ENCODE results near the gene SCG5. TPM values are rescaled to one million over a fixed set of nuclear protein-coding genes. Genes with fewer than 3 reads are reported as not detected.

SCG5 gene
- total and polyA plus RNA-seq, 2 donors (not counting 1 experiment from before 2014, with no cell fraction given), result 0.18 TPM; not detected in 1

- Histone ChIP-seq H3K36me3 (replicated peaks in 1 of 2; ENCODE audit: control extremely low read depth in 1 of 2, control insufficient read depth in 1 of 2, extremely low read depth in 1 of 2, insufficient read depth in 2 of 2, low read length in 1 of 2) (no peaks in the 10 kb centered on the region), H3K79me2 (ENCODE audit: control insufficient read depth, insufficient read depth, low read length) (no peaks in the 10 kb centered on the region), H3K9me3 (ENCODE audit: control extremely low read depth in 1 of 3, control insufficient read depth in 2 of 3, insufficient read depth in 1 of 3, low read length in 2 of 3) (no peaks in the 10 kb centered on the region), H3K27me3 (replicated peaks in 1 of 4; ENCODE audit: control extremely low read depth in 1 of 4, control insufficient read depth in 3 of 4, insufficient read depth in 4 of 4, low read length in 3 of 4) (no peaks in the 10 kb centered on the region), H4K20me1 (ENCODE audit: control insufficient read depth, insufficient read depth, low read length, poor library complexity, severe bottlenecking) (no peaks in the 10 kb centered on the region), H3K4me2 (replicated peaks; ENCODE audit: low read depth, low read length, poor library complexity, severe bottlenecking) (no peak overlapping the region), H3K4me1 (ENCODE audit: control insufficient read depth in 2 of 2, insufficient read depth in 2 of 2, low read length in 2 of 2) (no peaks in the 10 kb centered on the region), H3K4me3 (ENCODE audit: control extremely low read depth in 1 of 5, extremely low read depth in 1 of 5, insufficient read depth in 1 of 5, low read depth in 2 of 5, low read length in 4 of 5) (no peak overlapping the region), H3K27ac (ENCODE audit: low read length in 2 of 2) (no peak overlapping the region), H3K9ac (ENCODE audit: low read length) (no peak overlapping the region), H2AFZ (ENCODE audit: insufficient read depth, low read depth, low read length, poor library complexity, severe bottlenecking) (no peak overlapping the region)
- DNase-seq, result no peak
- intact Hi-C loops (cut with micrococcal nuclease), result no loop called here
- no peaks in the 10 kb centered on the region for H3K4me1 Mint-ChIP-seq
- ChIA-PET CTCF (no interaction called here), POLR2A (no interaction called here)
- WGBS (ENCODE audit: insufficient coverage), result 100% methylated on average over 1 of the region's 4 CpGs
- H3K4me3 Mint-ChIP-seq, result no peak overlapping the region
- TF ChIP-seq EZH2 (IDR thresholded peaks at IDR 0.05; ENCODE audit: borderline replicate concordance, insufficient read depth, low read depth, low read length, poor library complexity, severe bottlenecking), result no peak
- TF ChIP-seq, protein P1, sequence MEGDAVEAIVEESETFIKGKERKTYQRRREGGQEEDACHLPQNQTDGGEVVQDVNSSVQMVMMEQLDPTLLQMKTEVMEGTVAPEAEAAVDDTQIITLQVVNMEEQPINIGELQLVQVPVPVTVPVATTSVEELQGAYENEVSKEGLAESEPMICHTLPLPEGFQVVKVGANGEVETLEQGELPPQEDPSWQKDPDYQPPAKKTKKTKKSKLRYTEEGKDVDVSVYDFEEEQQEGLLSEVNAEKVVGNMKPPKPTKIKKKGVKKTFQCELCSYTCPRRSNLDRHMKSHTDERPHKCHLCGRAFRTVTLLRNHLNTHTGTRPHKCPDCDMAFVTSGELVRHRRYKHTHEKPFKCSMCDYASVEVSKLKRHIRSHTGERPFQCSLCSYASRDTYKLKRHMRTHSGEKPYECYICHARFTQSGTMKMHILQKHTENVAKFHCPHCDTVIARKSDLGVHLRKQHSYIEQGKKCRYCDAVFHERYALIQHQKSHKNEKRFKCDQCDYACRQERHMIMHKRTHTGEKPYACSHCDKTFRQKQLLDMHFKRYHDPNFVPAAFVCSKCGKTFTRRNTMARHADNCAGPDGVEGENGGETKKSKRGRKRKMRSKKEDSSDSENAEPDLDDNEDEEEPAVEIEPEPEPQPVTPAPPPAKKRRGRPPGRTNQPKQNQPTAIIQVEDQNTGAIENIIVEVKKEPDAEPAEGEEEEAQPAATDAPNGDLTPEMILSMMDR (IDR thresholded peaks at IDR 0.05), result no peak
- ATAC-seq (ENCODE audit: low read depth), result no peak
- H3K27ac Mint-ChIP-seq, result no peak overlapping the region
- peaks cover 15% of the 10 kb centered on the region for H3K27me3 Mint-ChIP-seq
- H3K9me3 Mint-ChIP-seq (ENCODE audit: insufficient read depth), result no peaks in the 10 kb centered on the region
Measured at GRCh38 chr15:32746116-32746857, 104.8 kb downstream of the SCG5 start.

Small RNA genes lying within 50 kb of the gene (small RNA-seq; reads per million reads assigned to genes)
- gene RN7SL286P (ENCODE audit: insufficient read length, low read depth, low replicate concordance), result not detected

Other genes with a start within 250 kb of the SCG5 start
- gene GOLGA8K, start 238.4 kb upstream of the SCG5 start, total RNA-seq, result 0.49 and 0.59 TPM in 2 replicates
- gene GOLGA8K, start 238.4 kb upstream of the SCG5 start, polyA plus RNA-seq, result 0.13 and 0.20 TPM in 2 replicates
- 0.71 and 1.2 TPM in 2 replicates for gene GOLGA8O, start 186.1 kb upstream of the SCG5 start, total RNA-seq
- 0.55 TPM in 1 of 2 replicates, not detected in the other for gene GOLGA8O, start 186.1 kb upstream of the SCG5 start, polyA plus RNA-seq
- 7.5 and 9.6 TPM in 2 replicates for gene GOLGA8N, start 48.3 kb upstream of the SCG5 start, total RNA-seq
- gene GOLGA8N, start 48.3 kb upstream of the SCG5 start, polyA plus RNA-seq, result 3.7 and 4.4 TPM in 2 replicates
- 3.3 and 6.0 TPM in 2 replicates for gene ARHGAP11A, start 26.2 kb upstream of the SCG5 start, total RNA-seq
- 0.51 and 0.84 TPM in 2 replicates for gene ARHGAP11A, start 26.2 kb upstream of the SCG5 start, polyA plus RNA-seq
- gene GREM1, start 76.3 kb downstream of the SCG5 start, total RNA-seq, result not detected in 2 replicates
- gene GREM1, start 76.3 kb downstream of the SCG5 start, polyA plus RNA-seq, result not detected in 2 replicates